ENCODE results near the gene DSTN.

The DSTN gene

DNA sequence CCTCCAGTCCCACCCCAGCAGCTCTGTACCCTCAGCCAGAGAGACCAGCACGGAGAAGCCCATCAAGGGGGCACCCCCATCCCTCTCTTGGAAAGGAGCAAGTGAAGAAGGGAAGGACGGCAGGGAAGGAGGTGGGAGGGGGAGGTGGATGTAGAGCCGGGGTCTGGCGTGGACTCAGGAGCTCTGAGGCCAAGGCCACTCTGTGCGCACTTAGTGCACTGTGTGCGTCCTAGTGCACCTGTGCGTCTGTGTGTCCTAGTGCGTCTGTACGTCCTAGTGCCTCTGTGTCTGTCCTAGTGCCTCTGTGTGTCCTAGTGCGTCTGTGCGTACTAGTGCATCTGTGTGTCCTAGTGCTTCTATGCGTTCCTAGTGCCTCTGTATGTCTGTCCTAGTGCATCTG is 54.2 kb downstream of the DSTN start:
- no peak for DNase-seq (ENCODE audit: low read depth in 2 of 2)

DNA sequence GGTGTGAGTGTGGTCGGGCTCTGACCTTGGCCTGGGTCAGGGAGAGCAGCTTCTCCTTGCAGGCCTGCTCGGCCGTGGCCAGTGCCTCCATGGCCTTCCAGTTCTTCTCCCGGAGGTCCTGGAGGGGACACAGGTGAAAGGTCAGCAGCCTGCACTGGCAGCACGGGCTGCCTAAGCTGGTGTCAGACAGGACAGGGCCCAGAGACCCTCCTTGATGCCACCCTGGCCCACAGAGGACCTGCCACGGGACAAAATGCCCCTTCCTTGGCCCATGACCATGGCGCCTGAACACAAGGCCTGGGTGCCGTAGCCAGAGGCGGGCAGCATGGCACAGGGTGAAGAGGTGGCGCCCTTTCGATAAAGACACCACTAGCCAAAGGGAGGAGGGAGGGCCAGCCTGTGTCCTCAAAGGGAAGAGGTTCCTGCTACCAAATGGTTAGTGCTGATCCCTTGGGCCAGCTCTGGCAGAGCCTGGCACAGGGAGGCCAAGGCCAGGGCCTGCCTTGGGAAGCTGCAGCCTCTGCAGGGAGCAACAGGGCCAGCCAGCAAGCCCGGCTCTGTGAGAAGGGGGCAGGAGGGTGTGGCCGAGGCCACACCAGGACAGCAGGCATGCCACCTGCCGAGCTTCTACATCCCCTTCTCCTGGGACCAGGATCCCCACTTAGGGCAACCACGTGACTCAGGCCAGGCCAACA is 54.8 kb downstream of the DSTN start:
- DNase-seq (ENCODE audit: low read depth in 2 of 2) = no peak

DNA sequence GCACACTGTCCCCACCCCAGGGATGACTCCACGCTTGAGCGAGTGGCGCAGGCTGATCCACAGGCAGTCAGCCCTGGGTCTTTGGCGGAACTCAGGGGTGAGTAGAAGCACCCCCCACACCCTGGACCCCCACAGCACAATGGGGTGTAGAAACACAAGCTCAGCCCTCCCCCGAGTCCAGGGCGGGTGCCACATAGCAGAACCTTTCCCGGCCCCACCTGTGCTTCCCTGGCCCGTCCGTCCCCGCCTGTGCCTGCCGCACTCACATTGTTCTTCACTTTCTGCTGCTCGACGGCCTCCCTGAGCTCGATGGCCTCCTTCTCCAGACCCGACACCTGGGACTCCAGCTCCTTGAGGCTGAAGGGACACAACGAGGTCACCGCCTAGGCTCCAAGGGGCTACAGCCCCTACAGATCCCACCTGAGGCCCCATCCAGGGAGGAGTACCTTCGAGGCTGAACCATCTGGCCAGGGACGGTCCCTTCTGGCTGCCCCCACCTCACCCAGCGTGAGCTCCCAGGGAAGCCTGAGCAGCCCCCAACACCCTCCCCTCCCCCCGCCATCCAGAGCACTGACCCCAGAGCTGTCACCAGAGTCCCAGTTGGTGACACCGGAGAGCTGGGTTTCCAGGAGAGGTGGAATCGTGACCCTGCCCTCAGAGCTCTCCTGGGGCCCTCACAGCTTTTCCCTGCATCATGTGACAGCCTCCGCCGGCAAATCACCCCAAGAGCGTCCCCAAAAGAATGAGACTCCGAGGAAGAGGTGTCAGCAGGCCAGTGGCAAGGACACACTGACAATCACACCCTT is 55.6 kb downstream of the DSTN start:
- no peak for DNase-seq (ENCODE audit: low read depth in 2 of 2)

DNA sequence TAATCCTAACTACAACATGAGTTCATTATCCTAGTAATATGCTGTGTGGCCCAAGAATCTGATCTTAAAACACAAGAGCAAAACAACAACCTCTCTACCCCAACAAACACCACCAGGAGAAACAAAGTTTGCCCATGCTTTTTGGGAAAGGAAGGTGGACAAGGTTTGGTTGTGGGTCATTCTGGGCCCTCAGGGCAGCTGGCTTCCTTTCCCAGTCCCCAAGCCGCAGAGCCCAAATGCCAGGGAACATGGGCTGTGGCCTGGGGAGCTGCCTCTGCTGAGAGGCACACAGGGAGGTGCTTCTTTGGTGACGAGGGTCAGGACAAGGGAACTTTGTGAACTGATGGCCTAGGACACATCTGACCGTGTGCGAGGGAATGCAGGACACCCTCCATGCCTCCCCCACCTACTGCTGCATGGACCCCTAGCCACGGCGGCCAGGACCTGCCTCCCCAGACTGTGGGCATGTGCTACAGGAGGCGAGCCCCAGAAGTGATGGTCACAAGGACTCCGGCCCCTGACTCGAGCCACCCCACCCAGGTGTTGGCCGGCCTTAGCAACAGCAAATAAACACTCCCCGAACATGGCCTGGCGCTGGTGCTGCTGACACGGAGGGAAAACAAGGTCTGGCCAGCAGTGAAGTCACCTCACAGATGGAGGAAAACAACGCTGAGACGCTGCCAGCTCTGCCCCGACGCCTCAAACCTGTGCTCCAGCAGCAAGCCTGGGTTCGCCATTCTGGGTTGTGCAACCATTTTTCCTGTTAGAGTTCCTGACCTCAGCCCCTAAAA is 56.5 kb downstream of the DSTN start:
- no peak for DNase-seq (ENCODE audit: low read depth in 2 of 2)

DNA sequence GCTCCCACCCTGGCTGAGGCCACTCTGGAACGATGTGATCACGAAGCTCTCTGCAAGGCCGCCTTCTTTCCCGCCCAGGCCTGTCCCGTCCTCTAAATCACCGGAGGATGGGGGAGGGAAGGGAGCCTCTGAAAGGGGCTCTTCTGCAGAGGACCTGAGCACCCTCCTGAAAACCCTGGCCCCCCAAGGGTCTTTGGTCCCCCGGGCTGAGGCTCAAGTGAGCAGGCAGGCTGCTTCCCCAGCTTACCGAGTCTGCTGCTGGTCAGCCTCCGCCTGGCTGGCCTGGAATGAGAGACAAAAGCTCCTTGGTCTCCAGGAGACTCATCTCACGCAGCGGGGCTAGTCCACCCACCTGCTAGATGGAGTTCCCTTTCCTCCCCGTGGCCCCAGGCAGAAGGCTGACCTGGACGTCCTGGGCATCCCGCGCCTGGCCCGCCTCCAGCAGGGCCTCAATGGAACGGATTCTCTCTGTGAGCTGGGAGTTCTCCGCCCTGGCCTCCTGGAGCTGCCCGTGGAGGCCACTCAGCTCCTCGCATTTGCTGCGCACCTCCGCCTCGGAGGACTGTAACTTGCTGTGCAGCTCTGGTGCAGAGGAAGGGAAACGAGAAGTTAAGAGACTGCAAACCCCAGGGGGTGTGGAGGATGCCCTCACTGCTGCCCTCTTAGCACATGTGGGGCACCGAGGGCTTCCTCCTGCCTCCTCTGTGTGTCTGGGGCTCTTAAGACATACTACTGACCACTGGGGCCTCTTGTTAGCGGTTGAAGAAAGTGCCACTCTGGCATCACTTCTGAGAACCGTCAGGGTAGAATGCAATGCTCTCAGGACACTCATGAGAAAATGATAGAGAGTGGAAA is 57.5 kb downstream of the DSTN start:
- DNase-seq (ENCODE audit: low read depth in 2 of 2) = no peak

DNA sequence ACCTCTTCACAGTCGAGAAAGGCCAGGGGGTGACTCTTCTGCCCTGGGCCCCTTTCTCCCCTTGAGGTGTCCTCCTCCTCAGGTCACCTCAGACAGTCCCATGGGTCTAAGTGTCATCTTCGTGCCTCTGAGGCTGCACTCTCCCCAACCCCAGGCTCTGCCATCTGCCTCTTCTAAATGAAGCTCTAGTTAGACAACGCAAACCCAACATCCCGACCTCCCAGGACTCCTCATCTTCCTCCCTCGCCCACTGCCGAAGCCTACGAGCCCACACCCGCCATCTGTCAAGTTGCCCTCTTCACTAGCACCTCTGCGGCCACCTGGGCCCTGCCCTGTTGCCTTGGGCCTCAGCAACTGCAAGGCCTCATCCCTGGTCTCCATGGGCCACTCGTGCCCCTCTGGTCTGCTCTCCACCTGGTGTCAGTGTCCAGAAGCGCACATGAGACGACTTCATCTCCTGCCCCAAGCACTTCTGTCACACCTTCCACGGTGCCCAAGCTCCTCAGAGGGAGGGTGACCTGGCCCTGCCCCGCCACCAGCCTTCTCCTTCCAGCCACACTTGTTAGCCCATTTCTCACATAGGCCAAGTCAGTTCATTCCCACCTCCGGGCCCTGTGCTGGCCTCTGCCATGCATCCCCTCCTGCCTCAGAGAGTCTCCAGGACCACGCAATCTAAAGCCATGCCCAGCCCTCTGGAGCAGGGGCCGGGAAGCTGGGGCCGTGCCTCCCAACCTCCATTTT is 58.4 kb downstream of the DSTN start:
- DNase-seq (ENCODE audit: low read depth in 2 of 2) = no peak

DNA sequence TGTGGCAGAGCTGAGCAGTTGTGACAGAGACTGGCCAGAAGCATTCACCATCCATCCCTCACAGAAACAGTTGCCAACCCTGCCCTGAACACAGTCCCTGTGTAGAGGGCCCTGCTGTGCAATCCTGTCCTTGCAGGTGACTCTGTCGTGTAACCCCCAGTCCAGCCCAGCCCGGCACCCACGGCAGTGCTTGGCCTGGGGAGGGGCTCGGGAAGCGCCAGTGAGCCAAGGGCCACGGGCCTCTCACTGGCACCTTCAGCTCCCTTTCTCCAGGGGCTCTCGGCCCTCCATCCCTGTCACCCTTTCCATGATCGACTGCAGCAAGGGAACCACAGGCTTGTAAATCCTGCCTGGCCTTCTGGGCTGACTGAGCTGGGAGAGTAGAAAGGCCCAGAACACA is 59.1 kb downstream of the DSTN start:
- DNase-seq (ENCODE audit: low read depth in 2 of 2) = no peak

DNA sequence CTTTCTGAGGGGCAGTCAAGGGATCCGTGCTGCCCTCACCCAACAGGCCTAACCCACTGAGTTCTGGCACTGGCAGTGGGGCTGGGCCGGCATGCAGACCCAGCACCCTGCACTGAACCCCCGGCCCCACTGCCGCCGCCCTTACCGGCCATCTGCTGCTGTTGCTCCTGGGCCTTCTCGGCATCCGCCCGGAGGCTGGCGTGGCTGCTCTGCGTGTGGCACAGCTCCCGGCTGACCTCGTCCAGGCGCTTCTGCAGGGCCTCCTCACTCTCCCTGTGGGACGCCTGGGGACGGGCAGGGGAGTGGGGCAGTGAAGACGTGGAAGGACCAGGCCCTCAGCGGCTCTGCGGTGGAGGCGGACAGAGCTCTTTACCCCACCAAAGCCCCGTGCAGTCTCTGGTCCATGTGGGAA is 59.8 kb downstream of the DSTN start:
- DNase-seq (ENCODE audit: low read depth in 2 of 2) = no peak

DNA sequence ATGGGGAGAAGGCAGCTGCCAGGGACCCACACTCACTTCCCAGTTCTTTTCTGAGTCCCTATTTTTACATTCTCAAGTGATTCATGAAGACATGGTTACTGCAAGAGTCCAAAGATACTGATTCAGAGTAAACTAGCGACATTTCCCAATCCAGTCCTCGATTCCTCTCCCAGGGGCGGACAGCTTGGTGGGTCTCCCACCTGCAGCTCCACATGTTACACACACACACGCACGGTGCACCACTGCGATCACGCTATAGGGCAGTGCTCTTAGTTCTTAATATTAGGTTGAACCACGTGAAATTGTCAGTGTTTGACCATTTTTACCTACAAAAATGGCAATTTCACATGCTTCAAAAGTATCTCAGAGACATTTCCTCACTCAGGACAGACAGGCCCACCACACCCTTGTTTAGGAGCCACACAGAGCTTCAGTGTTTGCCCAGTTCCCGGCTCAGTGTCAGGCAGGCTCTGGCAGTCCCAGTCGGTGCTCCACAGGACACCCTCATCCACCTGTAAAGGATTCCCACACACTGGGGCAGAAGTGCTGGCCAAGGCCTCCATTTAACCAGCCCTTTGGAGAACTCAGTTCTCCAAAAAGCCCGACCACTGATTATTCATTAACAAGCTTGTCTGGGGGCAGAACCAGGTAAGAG is 60.4 kb downstream of the DSTN start:
- DNase-seq (ENCODE audit: low read depth in 2 of 2) = no peak

DNA sequence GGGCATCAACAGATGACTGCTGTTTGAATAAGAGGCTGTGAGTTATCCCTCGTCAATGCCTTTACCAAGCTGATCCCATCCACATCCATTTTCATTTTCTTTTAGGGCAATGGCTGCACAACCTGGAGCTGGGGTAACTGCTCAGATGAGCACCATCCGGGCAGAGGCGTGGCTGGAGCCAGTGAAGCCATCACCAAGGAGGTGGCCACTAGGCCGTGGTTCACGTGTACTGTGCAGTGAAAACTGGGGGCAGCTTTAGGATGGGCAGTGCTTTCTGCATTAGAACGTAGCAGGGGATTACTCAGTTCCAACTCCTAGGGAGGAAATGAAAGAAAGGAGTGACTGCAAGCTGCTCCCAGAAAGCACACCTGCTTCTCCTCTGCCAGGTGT is 60.9 kb downstream of the DSTN start:
- no peak for DNase-seq (ENCODE audit: low read depth in 2 of 2)

DNA sequence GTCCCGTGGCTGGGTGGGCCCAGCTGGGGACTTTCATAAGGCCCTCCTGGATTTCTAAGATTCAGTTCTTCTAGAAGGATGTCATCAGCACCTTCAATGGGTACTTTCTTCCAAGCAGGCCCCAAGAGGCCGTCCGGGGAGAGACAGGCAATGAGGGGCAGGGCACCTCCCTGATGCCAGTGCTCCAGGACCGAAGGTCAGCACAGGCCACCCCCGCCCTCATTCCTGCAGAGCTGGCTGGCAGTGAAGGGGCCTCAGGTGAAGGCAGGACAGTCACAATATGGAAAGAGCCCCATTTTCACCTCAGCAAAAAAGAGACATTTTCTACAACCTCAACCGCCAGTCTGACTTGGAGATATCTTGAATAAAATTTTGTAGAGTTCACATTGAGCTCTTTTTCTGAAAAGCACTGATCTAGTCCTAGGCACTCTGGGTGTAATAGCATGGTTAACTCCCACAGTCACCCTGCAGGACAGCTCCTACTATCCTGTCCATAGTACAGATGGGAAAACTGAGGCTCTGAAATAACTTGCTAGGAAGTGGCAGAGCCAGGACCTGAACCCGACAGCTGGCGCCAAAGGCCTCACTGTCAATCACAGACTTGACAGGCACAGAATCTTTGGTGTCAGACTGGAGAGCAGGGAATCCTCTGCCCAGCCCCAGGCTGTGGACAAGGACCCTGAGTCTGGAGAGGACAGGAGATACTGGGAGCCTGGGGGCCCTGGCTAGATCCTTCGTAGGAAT is 61.9 kb downstream of the DSTN start:
- DNase-seq (ENCODE audit: low read depth in 2 of 2) = no peak

DNA sequence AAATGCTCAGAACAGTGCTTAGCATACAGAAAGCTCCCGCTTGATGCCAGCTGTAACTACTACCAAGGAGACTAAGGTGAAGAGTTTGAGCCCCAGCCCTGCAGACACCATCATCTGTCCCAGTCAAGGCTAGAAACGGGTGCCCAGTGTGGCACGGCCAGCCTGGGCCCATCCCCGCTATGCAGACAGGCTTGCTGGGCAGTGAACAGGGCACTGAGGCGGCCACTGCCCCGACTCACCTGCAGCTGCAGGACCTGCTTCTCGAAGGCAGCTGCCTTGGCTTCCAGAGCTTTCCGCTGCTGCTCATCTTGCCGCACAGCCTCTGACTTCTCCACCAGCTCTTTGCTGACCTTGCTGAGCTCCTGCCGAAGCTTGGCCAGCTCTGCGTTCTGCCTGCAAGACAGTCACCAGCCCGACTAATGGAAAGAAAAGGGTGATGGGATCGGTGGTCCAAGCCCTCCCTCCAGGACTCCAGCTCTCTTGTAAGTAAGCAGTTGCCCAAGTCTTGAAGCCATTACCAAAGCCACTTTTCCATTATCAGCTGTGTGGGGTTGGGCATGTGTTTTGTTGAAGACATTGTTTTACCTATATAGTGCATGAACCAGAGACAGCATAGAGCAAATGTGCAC is 63.5 kb downstream of the DSTN start:
- no peak for DNase-seq (ENCODE audit: low read depth in 2 of 2)

DNA sequence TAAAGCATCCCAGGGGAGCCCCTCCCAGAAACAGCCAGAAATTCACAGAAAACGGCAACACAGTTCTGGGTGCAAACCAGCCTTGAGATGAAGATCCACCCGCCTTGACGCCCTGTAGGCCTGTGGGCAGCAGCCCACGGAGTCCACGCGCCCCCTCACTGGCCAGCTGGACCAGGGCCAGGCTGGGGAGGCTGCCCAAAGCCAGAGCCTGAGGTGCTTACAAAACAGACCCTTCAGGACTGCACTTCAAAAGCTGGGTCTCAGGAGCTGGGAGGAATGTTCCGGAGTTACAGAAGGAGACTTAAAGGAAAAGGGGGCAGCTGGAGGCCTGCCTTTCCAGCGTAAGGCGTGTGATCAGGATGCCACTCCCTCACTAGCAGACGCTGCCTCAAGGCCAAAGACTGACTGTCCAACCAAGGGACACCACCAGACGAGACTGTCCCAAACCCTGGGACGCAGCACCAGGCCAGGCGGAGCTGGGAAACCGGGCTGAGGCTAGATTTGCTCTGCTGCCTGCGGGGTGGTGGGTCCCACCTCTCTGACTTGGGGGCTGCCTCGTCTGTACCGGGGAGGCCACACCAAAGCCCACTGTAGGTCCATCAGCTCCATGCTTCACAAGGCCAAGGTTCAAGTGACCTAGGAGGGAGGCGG is 64.1 kb downstream of the DSTN start:
- no peak for DNase-seq (ENCODE audit: low read depth in 2 of 2)

DNA sequence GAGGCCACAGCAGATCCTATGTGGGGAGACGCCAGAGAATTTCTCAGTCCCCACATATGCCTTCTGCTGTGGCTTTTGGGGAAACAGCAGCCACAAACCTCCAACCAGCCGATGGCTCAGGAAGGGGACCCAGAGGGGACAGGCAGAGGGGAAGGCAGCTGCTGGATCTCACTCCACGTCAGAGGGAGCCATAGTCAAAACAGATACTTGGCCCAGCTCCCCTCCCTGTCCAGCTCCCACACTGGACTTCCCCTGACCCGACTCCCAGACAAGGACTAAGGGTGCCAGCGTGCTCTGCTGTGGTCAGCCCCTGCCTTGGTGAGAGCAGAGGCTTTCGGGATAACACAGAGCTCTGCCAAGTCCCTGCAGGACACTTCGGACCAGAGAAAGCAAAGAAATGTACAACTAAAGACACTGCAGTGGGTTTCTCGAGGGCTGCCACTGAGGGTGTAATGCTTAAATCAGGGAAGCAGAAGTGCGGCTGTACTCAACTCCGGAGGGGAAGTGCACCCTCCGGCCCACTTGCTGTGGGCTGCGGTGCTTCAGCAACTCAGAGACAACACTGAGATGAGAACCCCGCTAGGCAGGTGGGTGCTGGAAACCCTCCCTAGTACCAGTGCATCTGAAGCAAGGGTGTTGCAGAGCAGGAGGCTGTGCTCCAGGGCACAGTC is 64.9 kb downstream of the DSTN start:
- no peak for DNase-seq (ENCODE audit: low read depth in 2 of 2)

DNA sequence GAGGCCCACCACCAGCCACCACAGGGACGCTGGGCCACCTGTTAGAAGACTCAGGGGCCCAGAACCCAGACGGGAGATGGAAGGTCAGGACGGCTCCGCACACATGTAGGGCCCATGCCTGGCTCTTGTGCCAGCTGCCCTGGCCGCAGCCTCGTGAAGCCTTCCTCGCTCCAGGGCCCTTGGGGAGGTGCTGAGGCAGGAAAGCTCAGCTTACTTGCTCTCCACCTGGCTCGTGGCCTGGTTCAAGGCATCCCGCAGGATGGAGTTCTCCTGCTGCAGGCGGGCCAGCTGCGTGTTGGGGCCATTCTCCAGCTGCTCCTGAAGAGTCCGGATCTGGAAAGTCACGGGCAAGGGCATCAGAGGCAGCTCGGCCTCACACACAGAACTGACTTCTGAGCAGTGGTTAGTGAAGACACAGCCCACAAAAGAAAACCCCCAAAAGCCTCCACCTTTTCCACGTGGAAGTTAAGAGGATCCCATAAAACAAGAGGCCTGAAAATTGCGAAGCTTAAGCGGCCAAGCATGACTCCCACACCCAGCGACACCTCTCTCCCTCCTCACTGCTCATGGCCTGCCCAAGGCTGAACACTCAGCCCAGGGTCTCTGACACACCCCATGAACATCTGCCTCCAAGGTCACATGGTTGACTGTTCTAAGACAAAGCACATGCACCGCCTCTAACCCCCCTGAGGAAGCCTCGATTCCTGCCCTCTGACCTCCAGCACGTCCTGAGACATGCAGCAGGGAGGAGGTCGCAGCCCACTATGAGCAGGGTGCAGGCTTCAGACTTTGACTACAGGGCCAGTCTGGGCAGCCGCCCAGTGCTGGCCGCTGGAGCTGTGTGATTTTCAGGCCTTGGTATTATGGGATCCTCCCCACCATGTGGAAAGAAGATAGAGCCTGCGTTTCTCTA is 65.7 kb downstream of the DSTN start:
- DNase-seq (ENCODE audit: low read depth in 2 of 2) = no peak

DNA sequence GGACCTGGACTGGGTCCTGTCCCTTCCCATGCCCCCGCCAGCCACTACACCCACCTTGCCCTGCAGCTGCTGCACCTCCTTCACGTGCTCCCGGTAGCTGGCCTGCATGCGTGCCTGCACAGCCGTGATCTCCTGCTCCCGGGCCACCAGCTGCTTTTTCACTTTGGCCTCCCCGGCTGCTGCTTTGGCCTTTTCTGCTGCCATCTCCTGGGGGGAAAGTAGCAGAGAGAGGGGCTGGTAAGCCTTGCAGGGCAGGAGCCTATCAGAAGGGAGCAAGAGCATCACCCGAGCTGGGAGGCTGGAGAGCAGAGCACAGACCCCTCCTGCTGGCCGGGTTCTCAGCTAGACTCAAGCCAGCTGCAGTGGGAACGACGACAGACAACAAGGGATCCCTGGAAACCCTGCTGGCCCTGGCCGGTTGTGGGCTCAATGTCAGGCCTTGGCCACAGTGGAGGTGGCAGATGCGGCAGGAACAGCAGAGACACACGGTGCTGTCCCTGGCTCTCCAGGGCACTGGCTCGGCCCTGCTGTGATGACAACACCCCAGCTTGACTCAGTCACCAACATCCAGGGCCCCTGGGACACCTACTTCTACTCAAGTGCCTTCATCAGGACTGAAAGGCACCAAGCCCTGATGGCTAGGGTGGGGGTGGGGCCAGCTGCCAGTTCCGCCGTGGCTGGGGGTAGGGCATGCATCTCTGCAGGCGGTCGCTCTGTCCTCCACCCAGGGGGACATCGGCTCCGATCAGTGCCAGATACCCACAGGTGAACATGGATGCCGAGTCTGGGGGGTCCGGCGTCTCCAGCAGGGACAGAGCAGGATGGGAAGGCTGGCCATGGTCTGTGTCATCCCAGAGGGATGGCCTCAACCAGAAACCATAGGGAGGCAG is 66.9 kb downstream of the DSTN start:
- no peak for DNase-seq (ENCODE audit: low read depth in 2 of 2)

Data from activated CD8-positive, alpha-beta memory T cell treated with anti-CD3 and anti-CD28 coated beads for 4 hours (primary cell).